Stimulated activated CD4-positive, alpha-beta T cell treated with anti-CD3 and anti-CD28 coated beads, TNF-alpha, amount 100 ng/mL, for 48 hours (primary cell): Measurements from ENCODE around the gene GRSF1.
"Not testable (repeated sequence)": the region's sequence is repeated elsewhere in the genome, so short reads cannot be mapped to it uniquely, and the experiment has no call there.

Experiments used
- DNase-seq, 3 donors: peaks; one replicate each; pipeline ENCODE4 v3.0.0-alpha.2; 2020; ENCODE audit warnings: low read depth in 3 of 3

Gene GRSF1

GRCh38 chr4:70836081-70836480, 3.6 kb downstream of the GRSF1 start:
- no peak for DNase-seq

GRCh38 chr4:70833675-70834074, 6.0 kb downstream of the GRSF1 start:
- DNase-seq = no peak

DNA sequence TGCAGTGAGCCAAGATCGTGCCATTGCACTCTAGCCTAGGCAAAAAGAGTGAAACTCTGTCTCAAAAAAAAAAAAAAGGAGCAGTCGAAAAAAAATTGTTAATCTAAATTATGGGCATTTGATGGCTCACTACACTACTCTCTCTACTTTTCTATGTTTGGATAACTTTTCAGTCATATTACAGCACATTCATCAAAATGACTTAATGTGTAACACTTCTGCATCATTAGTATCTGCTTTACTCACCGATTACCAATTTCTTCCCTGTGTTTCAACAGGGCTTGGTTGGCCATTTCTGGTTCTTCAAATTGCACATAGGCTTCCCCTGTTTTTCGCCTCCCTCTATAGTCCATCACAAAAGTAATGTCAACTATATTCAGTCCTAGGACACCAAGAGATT, 8.4 kb downstream of the GRSF1 start:
- DNase-seq = no peak

- DNase-seq = no peak
These were observed 9.6 kb downstream of the GRSF1 start for GRCh38 chr4:70830054-70830453.

- DNase-seq = no peak
These were observed 10.2 kb downstream of the GRSF1 start for GRCh38 chr4:70829492-70829891.

DNA sequence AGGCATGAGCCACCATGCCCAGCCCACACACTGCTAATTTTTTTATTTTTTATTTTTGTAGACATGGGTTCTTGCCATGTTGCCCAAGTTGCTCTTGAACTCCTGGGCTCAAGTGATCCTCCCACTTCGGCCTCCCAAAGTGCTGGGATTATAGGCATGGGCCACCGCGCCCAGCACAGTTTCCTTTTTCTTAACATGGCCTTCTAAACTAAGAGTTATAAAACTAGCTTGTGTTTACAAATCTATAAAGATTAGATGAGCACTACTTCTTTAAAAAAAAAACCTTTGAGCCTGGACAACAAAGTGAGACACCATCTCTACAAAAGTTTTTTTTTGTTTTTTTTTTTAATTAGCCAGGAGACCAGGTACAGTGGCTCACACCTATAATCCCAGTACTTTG, 10.7 kb downstream of the GRSF1 start:
- DNase-seq = no peak

- no peak for DNase-seq
These were observed 20.8 kb downstream of the GRSF1 start for GRCh38 chr4:70818921-70819320.

GRCh38 chr4:70818173-70818855, 21.4 kb downstream of the GRSF1 start:
- no peak for DNase-seq

DNA sequence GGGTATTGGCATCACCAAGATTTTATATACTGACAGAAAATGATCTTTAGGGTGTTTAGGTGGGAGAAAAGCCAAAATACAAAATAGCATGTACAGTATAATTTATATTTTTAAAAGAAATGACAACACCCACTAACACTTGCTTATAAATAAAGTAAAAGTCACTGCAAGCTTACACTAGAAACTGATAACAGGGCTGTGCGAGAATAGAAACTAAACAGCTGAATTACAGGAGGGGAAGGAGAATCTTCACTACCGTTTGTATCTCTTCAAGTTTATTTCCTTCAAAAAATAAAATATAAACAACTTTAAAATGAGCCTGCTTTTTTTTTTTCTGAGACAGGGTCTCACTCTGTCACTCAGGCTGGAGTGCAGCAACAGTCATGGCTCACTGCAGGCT, 22.8 kb downstream of the GRSF1 start:
- no peak for DNase-seq

- DNase-seq = no peak
These were observed 24.3 kb downstream of the GRSF1 start for GRCh38 chr4:70815370-70815769.

DNA sequence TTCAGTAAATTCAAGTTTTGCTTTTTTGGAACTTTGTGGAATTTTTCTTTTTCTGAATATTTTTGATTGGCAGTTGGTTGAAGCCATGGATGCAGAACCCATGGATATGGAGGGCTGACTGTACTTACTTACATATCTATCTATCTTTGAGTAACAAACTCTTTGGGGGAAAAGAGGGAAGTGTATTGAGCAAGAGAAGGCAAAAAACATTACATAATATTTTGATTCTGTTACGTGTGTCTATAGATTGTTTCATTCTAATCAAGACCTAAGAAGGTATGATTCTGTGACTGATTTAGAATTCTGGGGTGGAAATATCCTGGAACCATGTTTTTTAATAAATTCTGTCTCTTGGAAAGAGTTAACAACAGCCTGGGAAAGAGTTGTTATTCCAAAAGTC, 31.5 kb downstream of the GRSF1 start:
- no peak for DNase-seq

- no peak for DNase-seq
These were observed 36.6 kb downstream of the GRSF1 start for GRCh38 chr4:70802928-70803580.

- peak in 1 of 3 donors; percentile 6 for DNase-seq
These were observed 38.4 kb downstream of the GRSF1 start for GRCh38 chr4:70801265-70801809.

DNA sequence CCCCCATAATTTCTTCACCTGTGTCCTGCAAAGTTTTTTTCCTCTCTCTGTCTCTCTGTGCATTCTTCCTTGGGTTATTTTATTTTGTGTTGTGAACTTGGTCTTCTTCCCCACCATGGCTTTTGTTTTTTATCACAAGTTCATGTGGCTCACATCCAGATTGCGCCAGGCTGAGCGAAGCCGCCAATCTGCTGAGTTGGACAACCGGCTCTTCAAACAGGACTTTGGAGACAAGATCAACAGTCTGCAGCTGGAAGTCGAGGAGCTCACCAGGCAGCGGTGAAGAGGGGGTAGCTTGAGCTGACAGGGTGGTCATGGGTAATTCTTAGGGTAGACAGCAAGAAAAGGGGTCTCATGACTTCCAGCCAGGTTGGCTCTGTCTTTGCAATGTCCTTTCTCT, 46.1 kb downstream of the GRSF1 start:
- DNase-seq = no peak

GRCh38 chr4:70788733-70789132, 51.0 kb downstream of the GRSF1 start:
- no peak for DNase-seq

DNA sequence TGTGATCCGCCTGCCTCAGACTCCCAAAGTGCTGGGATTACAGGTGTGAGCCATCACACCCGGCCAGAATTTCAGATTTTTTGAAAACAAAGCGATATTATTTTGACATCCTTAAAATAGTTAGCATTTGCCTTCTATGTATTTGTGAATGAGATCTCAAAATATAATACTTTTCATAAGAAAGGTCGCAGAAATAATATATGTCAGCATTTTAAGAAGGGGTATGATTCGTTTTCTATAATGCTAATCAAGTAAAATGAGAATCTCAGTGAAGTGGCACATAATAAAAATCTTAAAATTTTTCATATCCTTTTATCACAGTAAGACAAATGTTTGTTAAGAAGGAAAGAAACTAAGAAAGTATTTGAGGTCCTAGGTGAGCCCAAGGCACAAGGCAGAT, 52.2 kb downstream of the GRSF1 start:
- DNase-seq = no peak

- no peak for DNase-seq
These were observed 56.6 kb downstream of the GRSF1 start for GRCh38 chr4:70783096-70783495.

DNA sequence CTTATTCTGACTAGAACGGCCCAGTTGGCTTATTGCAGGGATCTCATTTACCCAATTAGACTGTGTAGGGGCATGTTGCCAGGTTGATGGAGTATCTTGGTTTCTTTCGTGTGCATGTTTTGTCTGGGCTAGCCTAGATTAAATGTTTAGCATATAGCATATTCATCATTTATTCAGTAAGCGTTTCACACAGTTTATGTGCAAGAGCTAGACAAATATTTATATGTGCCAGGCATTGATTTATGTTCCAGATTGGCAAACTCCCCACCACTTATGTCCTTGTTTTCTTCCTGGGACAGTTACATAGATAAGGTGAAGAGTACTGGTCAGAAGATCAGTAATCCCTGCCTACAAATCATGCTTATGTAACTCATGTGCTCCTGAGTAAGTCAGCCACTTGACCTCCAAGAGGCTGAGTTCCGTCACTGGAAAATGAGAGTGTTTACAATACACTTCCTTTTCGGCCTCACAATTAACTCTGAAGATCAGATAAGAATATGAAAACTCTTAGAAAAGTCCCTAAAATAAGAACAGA, 60.7 kb downstream of the GRSF1 start:
- no peak for DNase-seq

GRCh38 chr4:70772929-70773555, 66.6 kb downstream of the GRSF1 start:
- no peak for DNase-seq

- not testable (repeated sequence) for DNase-seq
These were observed 70.3 kb downstream of the GRSF1 start for GRCh38 chr4:70769396-70769795.

- no peak for DNase-seq
These were observed 71.3 kb downstream of the GRSF1 start for GRCh38 chr4:70768301-70768948.
